Progenitor cell of endocrine pancreas (in vitro differentiated cells): ENCODE measurements around the gene PDIA5. TPM values are rescaled to one million over a fixed set of nuclear protein-coding genes. Genes with fewer than 3 reads are reported as not detected.

Experiments
- DNase-seq: peaks from one replicate; pipeline ENCODE4 v3.0.0; 2021; ENCODE audit warnings: low spot score; ENCODE audit not compliant: unreplicated experiment
- H3K27ac Mint-ChIP-seq: 2 replicates; pipeline ENCODE4 v1.8.0; 2021; ENCODE audit warnings: mild to moderate bottlenecking, moderate library complexity, mixed read lengths
- H3K27me3 Mint-ChIP-seq: 2 replicates; pipeline ENCODE4 v1.8.0; 2021; ENCODE audit warnings: mixed read lengths
- H3K36me3 Mint-ChIP-seq: 2 replicates; pipeline ENCODE4 v1.8.0; 2022; ENCODE audit warnings: mixed read lengths; ENCODE audit not compliant: insufficient read depth
- H3K4me1 Mint-ChIP-seq: 2 replicates; pipeline ENCODE4 v1.8.0; 2021; ENCODE audit warnings: low read depth, mixed read lengths
- H3K4me3 Mint-ChIP-seq: 2 replicates; pipeline ENCODE4 v1.8.0; 2021; ENCODE audit warnings: low read depth, mild to moderate bottlenecking, moderate library complexity, mixed read lengths
- H3K9me3 Mint-ChIP-seq: 2 replicates; pipeline ENCODE4 v1.8.0; 2021; ENCODE audit warnings: low read depth, mixed read lengths
- total RNA-seq: library from RNA; stranded (reverse); gene quantifications from 2 replicates; pipeline ENCODE4 v1.2.1, GENCODE V29; 2021
- TF ChIP-seq, protein P1 (sequence below): fragments of 200-600 bp; sonication (generic); IDR thresholded peaks from one replicate; pipeline ENCODE4 v1.5.0; 2021; ENCODE audit warnings: antibody characterized with exemption, mild to moderate bottlenecking; ENCODE audit not compliant: unreplicated experiment

PDIA5 gene
- total RNA-seq, 1 donor from 2014 or later, result 22.2 TPM

DNA sequence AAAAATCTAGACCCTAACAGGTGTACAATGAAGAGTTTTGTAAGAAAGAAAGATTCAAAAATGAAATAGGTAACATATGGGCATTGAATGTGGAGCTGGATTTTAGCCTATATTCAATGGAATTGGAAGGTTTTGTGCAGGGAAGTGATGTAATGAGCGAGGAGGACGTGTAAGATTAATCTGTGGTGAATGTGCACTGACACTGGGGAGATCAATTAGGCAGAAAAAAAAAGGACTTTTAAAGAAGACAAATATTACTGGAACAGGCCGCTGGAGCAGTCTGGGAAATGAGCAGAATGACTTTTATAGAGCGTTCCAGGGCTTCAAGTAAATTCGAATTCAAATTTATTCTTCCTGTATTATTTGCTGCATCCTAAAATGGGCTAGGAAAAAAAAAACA, 55.2 kb downstream of the PDIA5 start:
- no peak overlapping the region for H3K27ac Mint-ChIP-seq
- no peak for DNase-seq
- H3K27me3 Mint-ChIP-seq, result no peaks in the 10 kb centered on the region

GRCh38 chr3:123122525-123123315, 55.9 kb downstream of the PDIA5 start:
- H3K4me3 Mint-ChIP-seq, result no peak overlapping the region
- no peaks in the 10 kb centered on the region for H3K4me1 Mint-ChIP-seq
- no peaks in the 10 kb centered on the region for H3K9me3 Mint-ChIP-seq
- TF ChIP-seq, protein P1, sequence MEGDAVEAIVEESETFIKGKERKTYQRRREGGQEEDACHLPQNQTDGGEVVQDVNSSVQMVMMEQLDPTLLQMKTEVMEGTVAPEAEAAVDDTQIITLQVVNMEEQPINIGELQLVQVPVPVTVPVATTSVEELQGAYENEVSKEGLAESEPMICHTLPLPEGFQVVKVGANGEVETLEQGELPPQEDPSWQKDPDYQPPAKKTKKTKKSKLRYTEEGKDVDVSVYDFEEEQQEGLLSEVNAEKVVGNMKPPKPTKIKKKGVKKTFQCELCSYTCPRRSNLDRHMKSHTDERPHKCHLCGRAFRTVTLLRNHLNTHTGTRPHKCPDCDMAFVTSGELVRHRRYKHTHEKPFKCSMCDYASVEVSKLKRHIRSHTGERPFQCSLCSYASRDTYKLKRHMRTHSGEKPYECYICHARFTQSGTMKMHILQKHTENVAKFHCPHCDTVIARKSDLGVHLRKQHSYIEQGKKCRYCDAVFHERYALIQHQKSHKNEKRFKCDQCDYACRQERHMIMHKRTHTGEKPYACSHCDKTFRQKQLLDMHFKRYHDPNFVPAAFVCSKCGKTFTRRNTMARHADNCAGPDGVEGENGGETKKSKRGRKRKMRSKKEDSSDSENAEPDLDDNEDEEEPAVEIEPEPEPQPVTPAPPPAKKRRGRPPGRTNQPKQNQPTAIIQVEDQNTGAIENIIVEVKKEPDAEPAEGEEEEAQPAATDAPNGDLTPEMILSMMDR, result no peak
- no peak for DNase-seq
- H3K36me3 Mint-ChIP-seq, result peaks cover 13% of the 10 kb centered on the region
- H3K27me3 Mint-ChIP-seq, result no peaks in the 10 kb centered on the region
- H3K27ac Mint-ChIP-seq, result no peak overlapping the region

More for the DNA sequence above, 55.2 kb downstream of the PDIA5 start:
- H3K4me3 Mint-ChIP-seq, result no peak overlapping the region
- TF ChIP-seq, protein P1, result no peak
- H3K36me3 Mint-ChIP-seq, result peaks cover 13% of the 10 kb centered on the region
- no peaks in the 10 kb centered on the region for H3K4me1 Mint-ChIP-seq
- H3K9me3 Mint-ChIP-seq, result no peaks in the 10 kb centered on the region

DNA sequence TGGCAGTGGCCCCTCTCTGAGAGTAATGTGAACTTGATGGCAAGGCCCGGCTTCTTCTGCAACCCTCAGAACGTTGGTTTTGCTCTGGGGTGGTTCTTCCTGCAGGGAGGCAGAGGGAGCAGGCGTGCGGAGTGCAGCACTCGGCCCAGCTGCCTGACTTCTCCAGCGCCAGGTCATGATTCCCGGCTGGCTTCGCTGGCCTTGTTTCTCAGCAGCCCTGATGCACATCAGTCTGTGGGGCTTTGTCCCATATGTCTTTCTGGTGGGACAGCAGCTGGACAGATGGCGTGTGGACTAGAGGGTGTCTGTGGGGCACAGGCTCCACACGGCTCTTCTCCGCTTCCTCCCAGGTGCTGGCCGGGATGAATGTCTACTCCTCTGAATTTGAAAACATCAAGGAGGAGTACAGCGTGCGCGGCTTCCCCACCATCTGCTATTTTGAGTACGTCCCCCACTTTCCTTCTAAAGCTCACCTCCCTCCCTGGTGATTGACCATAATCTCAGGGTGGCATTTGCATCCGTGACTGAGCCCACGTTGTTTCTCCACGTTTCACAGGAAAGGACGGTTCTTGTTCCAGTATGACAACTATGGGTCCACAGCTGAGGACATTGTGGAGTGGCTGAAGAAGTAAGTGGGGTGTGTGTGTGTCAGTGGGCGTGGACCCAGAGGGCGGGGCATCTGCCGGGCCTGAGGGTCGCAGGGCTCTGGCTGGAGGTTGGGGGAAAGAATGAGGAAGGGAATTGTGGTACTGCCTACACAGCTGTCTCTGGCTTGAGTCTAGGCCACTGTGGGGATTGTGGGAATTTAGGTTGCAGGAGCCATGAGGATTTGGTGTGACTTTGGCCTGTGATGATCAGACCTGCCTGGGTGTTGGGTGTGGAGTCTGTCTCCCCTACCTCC, 57.1 kb downstream of the PDIA5 start:
- Mint-ChIP-seq H3K27me3 (no peaks in the 10 kb centered on the region), H3K9me3 (no peaks in the 10 kb centered on the region), H3K4me3 (no peak overlapping the region), H3K4me1 (no peaks in the 10 kb centered on the region), H3K27ac (no peak overlapping the region), H3K36me3 (peaks cover 11% of the 10 kb centered on the region)
- TF ChIP-seq, protein P1, result no peak
- DNase-seq, result no peak

DNA sequence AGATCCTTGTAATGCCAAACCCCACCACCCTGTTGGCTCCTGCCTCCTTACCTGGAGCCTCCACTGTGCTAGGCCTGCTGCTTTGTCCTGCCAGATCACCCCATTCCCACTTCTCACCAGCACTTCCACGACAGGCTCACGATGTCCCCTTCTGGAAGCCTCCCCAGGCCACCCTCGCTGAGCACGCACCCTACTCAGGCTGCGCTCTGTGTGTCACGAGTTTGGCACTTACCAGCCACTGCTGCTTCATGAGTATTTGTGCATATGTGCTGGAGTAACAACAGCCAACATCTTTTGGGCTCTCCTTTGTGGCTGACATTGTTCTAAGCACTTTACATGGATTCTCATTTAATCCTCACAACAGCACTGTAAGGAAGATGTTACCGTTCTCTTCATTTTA, 58.1 kb downstream of the PDIA5 start:
- DNase-seq, result no peak
- Mint-ChIP-seq H3K4me3 (no peak overlapping the region), H3K4me1 (no peaks in the 10 kb centered on the region), H3K9me3 (no peaks in the 10 kb centered on the region), H3K27ac (no peak overlapping the region), H3K36me3 (peaks cover 11% of the 10 kb centered on the region), H3K27me3 (no peaks in the 10 kb centered on the region)
- TF ChIP-seq, protein P1, result no peak

- no peaks in the 10 kb centered on the region for H3K4me1 Mint-ChIP-seq
- DNase-seq, result no peak
These were observed 59.2 kb downstream of the PDIA5 start for GRCh38 chr3:123126031-123126430.

More at GRCh38 chr3:123126031-123126430, 59.2 kb downstream of the PDIA5 start:
- TF ChIP-seq, protein P1, result no peak
- Mint-ChIP-seq H3K4me3 (no peak overlapping the region), H3K9me3 (no peaks in the 10 kb centered on the region), H3K27ac (no peak overlapping the region), H3K27me3 (no peaks in the 10 kb centered on the region), H3K36me3 (peaks cover 10% of the 10 kb centered on the region)
